NCI-H82 treated with DMSO at 0.1 percent for 48 hours (cell line): ENCODE measurements around the gene GPS1.
"Not testable (repeated sequence)": the region's sequence is repeated elsewhere in the genome, so short reads cannot be mapped to it uniquely, and the experiment has no call there.

Source experiments
- DNase-seq: peaks from one replicate; lab custom pipeline; 2025; ENCODE audit not compliant: unreplicated experiment; lab: John Stamatoyannopoulos, UW

The GPS1 gene

GRCh38 chr17:82025401-82026107, 26.1 kb upstream of the GPS1 start:
- no peak for DNase-seq

- no peak for DNase-seq
Measured at GRCh38 chr17:82028246-82028645, 23.5 kb upstream of the GPS1 start.

DNA sequence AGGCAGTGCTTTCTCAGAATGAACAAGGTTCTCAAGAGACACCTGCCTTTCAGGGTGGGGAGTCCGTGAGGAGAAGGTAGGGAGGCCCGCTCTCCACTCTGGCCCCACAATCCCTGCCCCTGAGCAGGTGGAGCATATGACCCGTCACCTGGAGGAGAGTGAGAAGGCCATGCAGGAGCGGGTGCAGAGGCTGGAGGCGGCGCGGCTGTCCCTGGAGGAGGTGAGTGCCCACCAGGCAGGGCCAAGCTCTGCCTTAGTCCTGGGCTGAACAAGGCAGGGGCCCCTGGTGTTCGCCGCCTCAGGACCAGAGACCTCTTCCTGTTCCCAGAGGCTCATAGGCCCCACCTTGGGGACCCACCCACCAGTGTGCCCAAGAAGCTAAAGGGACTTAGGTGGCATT, 22.7 kb upstream of the GPS1 start:
- no peak for DNase-seq

DNA sequence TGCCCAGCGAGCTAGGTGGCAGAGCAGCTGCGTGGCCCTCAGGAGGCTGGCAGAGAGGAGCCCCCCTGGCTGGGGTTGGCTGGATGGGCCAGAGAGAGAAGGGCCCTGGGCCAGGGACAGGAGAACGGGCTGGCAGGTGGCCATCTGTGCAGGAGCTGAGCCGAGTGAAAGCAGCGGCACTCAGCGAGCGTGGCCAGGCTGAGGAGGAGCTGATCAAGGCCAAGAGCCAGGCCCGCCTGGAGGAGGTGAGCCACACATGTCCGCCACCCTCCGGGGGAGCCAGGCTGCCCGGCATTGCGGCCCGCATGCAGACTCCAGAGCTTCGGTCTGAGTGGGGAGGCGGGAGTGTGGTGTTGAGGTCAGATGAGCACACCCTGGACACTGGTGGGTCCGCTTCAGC, 22.3 kb upstream of the GPS1 start:
- no peak for DNase-seq

DNA sequence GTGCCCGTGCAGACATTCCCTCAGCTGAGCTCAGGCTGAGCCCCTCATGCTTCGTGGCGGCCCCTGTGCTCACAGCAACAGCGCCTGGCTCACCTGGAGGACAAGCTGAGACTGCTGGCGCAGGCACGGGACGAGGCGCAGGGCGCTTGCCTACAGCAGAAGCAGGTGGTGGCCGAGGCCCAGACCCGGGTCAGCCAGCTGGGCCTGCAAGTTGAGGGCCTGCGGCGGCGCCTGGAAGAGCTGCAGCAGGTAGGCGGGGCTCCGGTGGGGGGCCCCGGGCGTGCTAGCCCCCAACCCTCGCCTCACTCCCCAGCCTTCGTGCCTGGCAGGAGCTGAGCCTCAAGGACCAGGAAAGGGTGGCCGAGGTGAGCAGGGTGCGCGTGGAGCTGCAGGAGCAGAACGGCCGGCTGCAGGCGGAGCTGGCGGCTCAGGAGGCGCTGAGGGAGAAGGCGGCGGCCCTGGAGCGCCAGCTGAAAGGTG, 21.7 kb upstream of the GPS1 start:
- DNase-seq = no peak

- peak; percentile 16 for DNase-seq
Measured at GRCh38 chr17:82030470-82031302, 21.0 kb upstream of the GPS1 start.

DNA sequence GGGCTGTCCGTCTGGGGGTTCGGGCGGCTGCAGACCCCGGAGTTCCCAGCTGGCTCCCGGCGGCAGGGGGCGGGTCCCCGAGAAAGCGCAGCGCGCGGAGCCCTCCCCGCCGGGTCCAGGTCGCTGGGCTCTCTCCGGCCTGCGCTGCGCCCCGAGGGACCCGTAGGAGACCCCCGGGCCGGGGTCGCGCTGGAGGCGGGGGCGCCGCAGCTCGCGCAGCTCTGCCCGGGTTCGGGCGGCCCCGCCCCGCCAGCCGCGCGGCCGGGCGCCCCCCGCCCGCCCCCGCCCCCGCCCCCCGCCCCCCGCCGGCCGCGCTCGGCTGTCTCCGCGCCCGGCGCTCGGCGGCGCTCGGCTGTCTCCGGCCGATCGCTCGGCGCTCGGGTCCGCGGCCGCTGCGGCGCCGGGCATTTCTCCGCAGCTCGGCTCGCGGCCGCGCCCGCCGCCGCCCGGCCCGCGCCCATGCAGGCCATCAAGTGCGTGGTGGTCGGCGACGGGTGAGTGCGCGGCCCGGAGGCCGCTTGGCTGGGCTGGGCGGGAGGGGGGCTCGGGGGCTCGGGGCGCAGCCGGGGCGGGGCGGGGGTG, 20.3 kb upstream of the GPS1 start, which contains the start of gene RAC3:
RAC3 (plus strand) TSS at position 376 of the 582 bp plus-strand sequence; CDS start at position 460, 84 bp downstream.
- no peak for DNase-seq

DNA sequence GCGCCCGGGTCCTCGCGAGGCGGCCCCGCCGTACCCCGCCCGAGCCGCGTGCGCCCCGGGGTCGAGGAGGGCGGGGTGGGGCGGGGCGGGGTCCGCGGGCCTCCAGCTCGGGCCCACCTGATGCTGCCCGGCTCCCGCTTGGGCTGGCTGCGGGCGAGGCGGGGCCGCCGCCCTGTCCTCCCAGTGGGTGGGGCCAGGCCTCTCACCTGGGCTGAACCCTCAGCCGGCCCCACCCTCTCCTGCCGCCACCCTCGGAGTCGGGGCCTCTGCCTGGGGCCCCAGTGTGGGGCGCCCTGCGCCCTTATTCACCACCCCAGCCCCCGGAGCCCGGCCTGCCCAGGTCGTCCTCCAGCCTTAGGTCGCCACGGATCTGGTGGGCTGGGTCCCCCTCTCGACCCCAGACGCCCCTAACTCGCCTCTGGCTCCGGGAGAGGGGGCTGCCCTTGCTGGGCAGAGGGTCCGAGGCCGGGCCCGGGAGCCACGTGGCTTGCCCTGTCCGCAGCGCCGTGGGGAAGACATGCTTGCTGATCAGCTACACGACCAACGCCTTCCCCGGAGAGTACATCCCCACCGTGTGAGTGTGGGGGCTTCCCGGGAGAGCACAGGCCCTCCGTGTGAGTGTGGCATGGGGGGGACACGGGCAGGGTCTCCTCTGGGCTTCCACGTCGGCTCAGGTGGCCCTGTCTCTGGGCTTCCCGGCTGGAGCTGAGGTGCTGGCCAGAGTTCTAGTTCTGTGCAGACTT, 19.6 kb upstream of the GPS1 start:
- DNase-seq = peak; percentile 22

GRCh38 chr17:82033359-82034085, 18.2 kb upstream of the GPS1 start:
- no peak for DNase-seq

DNA sequence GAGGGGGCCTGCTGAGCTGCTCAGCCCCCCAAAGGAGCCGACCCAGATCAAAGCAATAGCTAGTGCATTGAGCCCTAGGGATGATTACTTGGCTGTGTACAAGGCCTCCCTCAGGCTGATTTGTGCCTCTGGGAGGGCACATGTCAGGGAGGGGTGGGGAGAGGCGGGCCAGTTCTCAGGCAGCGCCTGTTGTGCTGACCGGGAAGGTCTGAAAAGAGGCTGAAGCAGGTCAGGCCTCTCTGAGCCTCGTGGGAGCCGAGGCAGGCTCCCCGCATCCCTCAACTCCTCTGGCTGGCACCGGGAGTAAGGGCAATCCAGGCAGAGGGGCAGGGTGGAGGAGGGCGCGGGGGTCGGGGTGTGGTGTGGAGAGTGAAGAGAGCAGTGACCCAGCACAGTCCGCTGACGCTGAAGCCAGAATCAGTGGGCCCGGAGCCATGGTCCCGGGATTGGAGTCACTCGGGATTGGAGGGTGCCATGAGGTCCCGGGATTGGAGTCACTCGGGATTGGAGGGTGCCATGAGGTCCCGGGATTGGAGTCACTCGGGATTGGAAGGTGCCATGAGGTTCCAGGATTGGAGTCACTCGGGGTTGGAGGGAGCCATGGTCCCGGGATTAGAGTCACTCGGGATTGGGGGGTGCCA, 17.2 kb upstream of the GPS1 start:
- DNase-seq = no peak

DNA sequence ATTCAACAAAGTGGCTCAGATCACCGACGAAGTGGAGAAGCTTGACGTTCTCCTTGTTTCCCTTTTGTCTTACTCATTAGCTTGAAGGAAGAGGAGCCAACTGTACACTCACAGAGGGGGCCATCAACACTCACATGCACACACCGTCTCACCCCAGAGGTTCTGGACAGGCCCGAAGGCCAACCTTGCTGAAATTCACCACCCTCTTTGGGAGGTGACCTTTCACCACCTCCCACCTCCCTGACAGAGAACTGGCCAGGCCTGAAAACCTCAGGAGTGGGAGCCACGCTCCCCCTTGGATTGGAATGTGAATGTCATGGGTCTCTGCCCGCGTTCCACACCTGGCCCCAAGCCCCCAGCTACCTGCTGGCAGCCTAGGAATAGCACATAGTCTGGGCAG, 16.2 kb upstream of the GPS1 start:
- DNase-seq = no peak

DNA sequence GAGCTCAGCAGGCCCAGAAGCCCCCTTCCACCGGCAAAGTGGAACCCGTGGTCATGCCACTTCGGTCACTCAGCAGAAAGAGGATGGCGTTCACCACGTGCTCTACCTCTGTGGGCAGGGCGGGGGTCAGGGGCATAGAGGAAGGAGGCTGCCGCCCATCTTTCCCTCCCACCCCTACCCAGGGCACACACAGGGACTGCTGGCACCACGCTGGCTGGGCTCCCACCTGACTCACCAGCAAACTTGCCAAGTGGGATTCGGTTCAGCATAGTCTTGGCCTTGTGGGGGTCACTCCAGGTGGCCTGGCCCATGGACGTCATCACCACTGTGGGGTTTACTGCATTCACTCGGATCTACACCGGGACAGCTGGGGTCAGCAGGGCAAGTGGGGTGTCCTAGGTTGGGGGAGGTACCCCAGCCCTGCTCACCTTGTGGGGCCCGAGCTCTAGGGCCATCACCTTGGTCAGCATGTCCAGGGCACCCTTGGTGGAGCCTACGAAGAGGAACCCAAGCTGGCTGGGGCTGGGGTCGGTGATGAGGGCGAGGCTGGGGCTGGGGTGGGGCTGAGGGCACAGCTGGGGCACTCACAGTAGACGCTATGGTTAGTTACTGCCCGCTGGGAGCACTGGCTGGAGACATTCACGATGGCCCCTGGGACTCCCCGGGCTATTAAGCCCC, 15.6 kb upstream of the GPS1 start:
- DNase-seq = no peak

DNA sequence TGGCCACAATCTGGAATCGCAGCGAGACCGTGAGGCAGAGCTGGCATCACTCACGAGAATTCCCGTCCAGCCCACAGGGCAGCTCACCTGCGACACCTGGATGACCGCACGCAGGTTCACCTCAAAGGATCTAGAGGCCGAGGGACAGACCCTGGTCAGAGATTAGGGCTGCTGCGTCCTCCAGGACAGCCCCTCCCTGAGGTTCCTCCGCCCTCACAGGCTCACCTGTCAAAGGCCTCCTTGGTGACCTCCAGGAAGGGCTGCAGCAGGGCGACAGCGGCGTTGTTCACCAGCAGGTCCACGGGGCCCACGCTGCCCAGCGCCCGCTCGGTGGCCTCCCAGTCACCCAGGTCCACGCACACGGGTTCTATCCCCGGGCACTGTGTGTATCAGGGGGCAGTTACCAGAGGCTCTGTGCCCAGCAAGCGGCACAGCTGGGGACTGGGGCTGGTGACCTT, 15.0 kb upstream of the GPS1 start:
- no peak for DNase-seq

GRCh38 chr17:82037092-82037888, 14.4 kb upstream of the GPS1 start, which contains the start of gene DCXR:
Gene DCXR, minus strand, starts transcription at chr17:82037697. Its CDS starts 15 bp downstream, at chr17:82037682.
- peak; percentile 96 for DNase-seq

GRCh38 chr17:82037889-82038195, 13.9 kb upstream of the GPS1 start:
- DNase-seq = no peak

DNA sequence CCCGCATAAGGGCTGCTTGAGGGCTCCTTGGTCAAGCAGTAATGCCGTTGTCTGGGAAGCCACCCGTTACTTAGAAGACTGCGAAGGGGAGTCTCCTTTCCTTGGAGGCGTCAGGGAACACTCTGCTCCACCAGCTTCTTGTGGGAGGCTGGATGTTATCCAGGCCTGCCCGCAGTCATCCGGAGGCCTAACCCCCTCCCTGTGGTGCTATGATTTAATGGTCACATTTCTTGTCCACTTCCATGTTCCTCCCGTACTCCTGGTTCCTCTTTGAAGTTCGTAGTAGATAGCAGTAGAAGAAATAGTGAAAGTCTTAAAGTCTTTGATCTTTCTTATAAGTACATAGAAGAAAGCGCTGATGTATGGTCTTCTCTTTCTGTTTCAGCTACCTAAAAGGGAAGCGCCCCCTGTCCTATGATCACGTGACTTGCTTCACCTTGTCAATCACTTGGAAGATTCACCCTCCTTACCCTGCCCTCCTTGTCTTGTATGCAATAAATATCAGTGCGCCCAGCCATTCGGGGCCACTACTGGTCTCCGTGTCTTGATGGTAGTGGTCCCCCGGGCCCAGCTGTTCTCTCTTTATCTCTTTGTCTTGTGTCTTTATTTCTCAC, 12.8 kb upstream of the GPS1 start:
- DNase-seq = not testable (repeated sequence)

DNA sequence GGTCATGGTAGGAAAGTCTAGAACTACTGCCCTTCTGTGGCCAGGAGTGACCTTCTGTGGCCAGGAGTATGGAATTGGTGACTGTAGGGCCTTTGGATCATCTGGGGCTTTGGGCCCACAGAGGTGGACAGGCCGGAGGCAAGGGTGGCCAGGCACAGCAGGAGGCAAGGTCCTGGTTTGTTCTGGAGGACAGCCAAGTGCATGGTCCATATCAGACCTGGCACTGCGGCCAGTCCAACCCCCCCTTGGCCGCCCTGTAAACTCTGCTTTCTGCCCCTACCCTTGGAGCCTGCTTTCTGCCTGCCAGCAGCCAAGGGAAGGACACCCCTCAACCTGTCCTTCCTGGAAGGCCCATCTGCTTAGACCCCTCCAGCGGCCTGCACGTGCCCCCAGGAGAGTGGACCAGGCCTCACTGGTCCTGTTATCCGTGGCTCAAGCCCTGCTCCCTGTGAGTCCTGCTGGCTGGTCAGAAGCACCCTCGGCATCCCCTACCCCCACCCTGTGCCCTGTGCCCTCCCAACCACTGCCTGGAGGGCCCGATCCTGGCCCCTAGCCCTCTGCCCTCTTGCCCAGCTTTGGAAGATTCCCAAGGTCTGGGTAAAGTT, 11.9 kb upstream of the GPS1 start:
- no peak for DNase-seq
